LoVo (cell line): ENCODE results near the gene DGKG.

Source experiments
- DNase-seq: peaks from one replicate; pipeline ENCODE4 v3.0.0-alpha.2; 2016; ENCODE audit warnings: low spot score

DGKG gene

GRCh38 chr3:186275436-186275835 is 86.6 kb downstream of the DGKG start:
- no peak for DNase-seq

GRCh38 chr3:186273586-186273985 is 88.4 kb downstream of the DGKG start:
- no peak for DNase-seq

GRCh38 chr3:186270701-186271100 is 91.3 kb downstream of the DGKG start:
- no peak for DNase-seq

GRCh38 chr3:186268616-186269448 is 93.2 kb downstream of the DGKG start:
- DNase-seq = no peak

GRCh38 chr3:186267758-186268157 is 94.3 kb downstream of the DGKG start:
- DNase-seq = no peak

- DNase-seq = no peak
Observed at GRCh38 chr3:186264608-186265400, 97.2 kb downstream of the DGKG start.

- no peak for DNase-seq
Observed at GRCh38 chr3:186261638-186262037, 100.4 kb downstream of the DGKG start.

GRCh38 chr3:186260726-186261125 is 101.3 kb downstream of the DGKG start:
- no peak for DNase-seq

- peak; percentile 77 for DNase-seq
Observed at GRCh38 chr3:186259612-186260383, 102.2 kb downstream of the DGKG start.

GRCh38 chr3:186258968-186259367 is 103.1 kb downstream of the DGKG start:
- DNase-seq = no peak

- DNase-seq = no peak
Observed at GRCh38 chr3:186257866-186258265, 104.2 kb downstream of the DGKG start.

GRCh38 chr3:186255703-186256331 is 106.2 kb downstream of the DGKG start:
- no peak for DNase-seq

GRCh38 chr3:186254676-186255650 is 107.1 kb downstream of the DGKG start:
- no peak for DNase-seq

- DNase-seq = no peak
Observed at GRCh38 chr3:186251948-186252619, 110.0 kb downstream of the DGKG start.

- DNase-seq = no peak
Observed at GRCh38 chr3:186248850-186249249, 113.2 kb downstream of the DGKG start.

- DNase-seq = no peak
Observed at GRCh38 chr3:186247821-186248814, 113.9 kb downstream of the DGKG start.

GRCh38 chr3:186246941-186247340 is 115.1 kb downstream of the DGKG start:
- DNase-seq = no peak

GRCh38 chr3:186244016-186244415 is 118.0 kb downstream of the DGKG start:
- no peak for DNase-seq
